Umbilical cord (tissue), 2 donors: ENCODE data around the gene FBXO17. TPM values are rescaled to one million over a fixed set of nuclear protein-coding genes. Genes with fewer than 3 reads are reported as not detected.
A peak's percentile ranks its signal among the peaks of the same experiment; 100 is the strongest.
"Not testable (repeated sequence)": the region's sequence is repeated elsewhere in the genome, so short reads cannot be mapped to it uniquely, and the experiment has no call there.

Experiments
- DNase-seq: peaks from one replicate; pipeline ENCODE4 v3.0.0-alpha.2; 2015; ENCODE audit warnings: low spot score
- total RNA-seq: library from RNA; depleted of rRNA; stranded (reverse); fragments of >200 nt; gene quantifications from one replicate; pipeline ENCODE4 v1.2.3, GENCODE V29; 2014; ENCODE audit warnings: low replicate concordance; ENCODE audit not compliant: insufficient read depth

The FBXO17 gene
- total RNA-seq, 1 donor from 2014 or later = 11.6 TPM

- no peak for DNase-seq
Observed at GRCh38 chr19:38945562-38946228, 29.8 kb downstream of the FBXO17 start.

- DNase-seq = no peak
Observed at GRCh38 chr19:38944981-38945506, 30.5 kb downstream of the FBXO17 start.

GRCh38 chr19:38942471-38943181, 32.9 kb downstream of the FBXO17 start:
- DNase-seq = no peak

- no peak for DNase-seq
Observed at GRCh38 chr19:38941979-38942378, 33.6 kb downstream of the FBXO17 start.

- not testable (repeated sequence) for DNase-seq
Observed at GRCh38 chr19:38941466-38941865, 34.1 kb downstream of the FBXO17 start.

GRCh38 chr19:38939957-38940356, 35.6 kb downstream of the FBXO17 start:
- no peak for DNase-seq

GRCh38 chr19:38933544-38933943, 42.0 kb downstream of the FBXO17 start:
- DNase-seq = no peak

- DNase-seq = no peak
Observed at GRCh38 chr19:38932425-38933179, 42.9 kb downstream of the FBXO17 start.

GRCh38 chr19:38931521-38931793, 44.1 kb downstream of the FBXO17 start:
- DNase-seq = no peak

GRCh38 chr19:38930776-38931520, 44.6 kb downstream of the FBXO17 start, which contains the start of gene MRPS12:
MRPS12 (plus strand) TSS chr19:38930944; CDS start chr19:38931295, 351 bp downstream.
- peak; percentile 100 for DNase-seq

- peak; percentile 96 for DNase-seq
Observed at GRCh38 chr19:38929929-38930775, 45.4 kb downstream of the FBXO17 start, which contains the start of gene SARS2. SARS2 (minus strand) TSS chr19:38930763; CDS start chr19:38930736, 27 bp downstream.

GRCh38 chr19:38928391-38929001, 47.0 kb downstream of the FBXO17 start:
- no peak for DNase-seq

GRCh38 chr19:38924388-38924787, 51.2 kb downstream of the FBXO17 start:
- no peak for DNase-seq

GRCh38 chr19:38922482-38922881, 53.1 kb downstream of the FBXO17 start:
- no peak for DNase-seq

- no peak for DNase-seq
Observed at GRCh38 chr19:38921420-38922274, 53.9 kb downstream of the FBXO17 start.

GRCh38 chr19:38920602-38921419, 54.7 kb downstream of the FBXO17 start:
- no peak for DNase-seq

- peak; percentile 40 for DNase-seq
Observed at GRCh38 chr19:38919837-38920601, 55.5 kb downstream of the FBXO17 start.
